HepG2 (cell line): ENCODE data around the gene ZNRF3. TPM values are rescaled to one million over a fixed set of nuclear protein-coding genes. Genes with fewer than 3 reads are reported as not detected.
"Not testable (repeated sequence)": the region's sequence is repeated elsewhere in the genome, so short reads cannot be mapped to it uniquely, and the experiment has no call there.

Experiments used
- ATAC-seq: fragments of 200-7000 bp; cut with Tn5 transposase; 3 replicates; pipeline ENCODE4 v1.9.1; 2020; ENCODE audit warnings: mild to moderate bottlenecking, moderate library complexity
- BruUV-seq: library from RNA; stranded (reverse); fragments of 400-500 nt; replicated peaks from 2 replicates; lab custom pipeline; 2021; lab: Mats Ljungman, UMichigan
- CTCF ChIA-PET: fragments of 300-600 bp; formaldehyde crosslinking; extraction: SDS; loops from one replicate; lab custom pipeline; 2021; ENCODE audit warnings: low total read pairs, inconsistent platforms, low intra/inter-chr PET ratio; lab: Yijun Ruan, JAX
- POLR2A ChIA-PET: fragments of 350-600 bp; sonication (Branson Sonifier 250); formaldehyde crosslinking; loops from one replicate; lab custom pipeline; 2020; ENCODE audit warnings: antibody characterized with exemption, inconsistent platforms; lab: Yijun Ruan, JAX
- DNase-seq: peaks from one replicate; pipeline ENCODE4 v3.0.0-alpha.2; 2015; ENCODE audit warnings: low spot score
- FAIRE-seq: peaks from 3 replicates; lab custom pipeline; 2011; peaks lifted over from hg19 to GRCh38; lab: Jason Lieb, UNC
- H2AFZ ChIP-seq: one replicate; pipeline ENCODE4 v1.6.1; 2011; ENCODE audit warnings: low read length, inconsistent platforms
- H3K27ac ChIP-seq: fragments of 300-600 bp; 3 replicates; pipeline ENCODE4 v1.8.0; 2011; ENCODE audit warnings: mixed run types, mild to moderate bottlenecking, mixed read lengths, low read length, inconsistent platforms; ENCODE audit not compliant: insufficient read depth; ENCODE audit errors: extremely low read length
- H3K27me3 ChIP-seq, 2 experiments: fragments of 200-600 bp in 1 of 2; 2 replicates in 1 of 2; 3 replicates in 1 of 2; pipeline versions ENCODE4 v1.6.0 to v1.8.0; 2011; ENCODE audit warnings: low read length in 2 of 2, mild to moderate bottlenecking in 2 of 2, moderate library complexity in 2 of 2, inconsistent platforms in 1 of 2; ENCODE audit not compliant: insufficient read depth in 2 of 2, control insufficient read depth in 1 of 2
- H3K36me3 ChIP-seq, 2 experiments: fragments of 200-600 bp in 1 of 2; replicated peaks in 1 of 2; 2 replicates in 1 of 2; 3 replicates in 1 of 2; pipeline versions ENCODE4 v1.5.1 to v1.8.0; 2011; ENCODE audit warnings: low read length in 2 of 2, inconsistent platforms in 1 of 2; ENCODE audit not compliant: insufficient read depth in 2 of 2, control insufficient read depth in 1 of 2
- H3K4me1 ChIP-seq: 2 replicates; pipeline ENCODE4 v1.5.1; 2012; ENCODE audit warnings: low read length, inconsistent platforms; ENCODE audit not compliant: insufficient read depth
- H3K4me2 ChIP-seq: 2 replicates; pipeline ENCODE4 v1.6.0; 2011; ENCODE audit warnings: low read depth, low read length, inconsistent platforms
- H3K4me3 ChIP-seq, 3 experiments: fragments of 200-600 bp in 1 of 3; sonication (generic), shearing (Covaris generic) in 1 of 3; replicated peaks in 1 of 3; 2 replicates each; pipeline ENCODE4 v1.5.1; 2011 to 2016; ENCODE audit warnings: low read length in 3 of 3, inconsistent platforms in 2 of 3, low read depth in 2 of 3, mild to moderate bottlenecking in 2 of 3, control low read depth in 1 of 3, mixed read lengths in 1 of 3; ENCODE audit not compliant: insufficient read depth in 1 of 3
- H3K79me2 ChIP-seq: one replicate; pipeline ENCODE4 v1.6.1; 2011; ENCODE audit warnings: low read length, inconsistent platforms; ENCODE audit not compliant: insufficient read depth
- H3K9ac ChIP-seq: 2 replicates; pipeline ENCODE4 v1.6.0; 2011; ENCODE audit warnings: mild to moderate bottlenecking, low read depth, low read length, inconsistent platforms; ENCODE audit not compliant: insufficient read depth
- H3K9me3 ChIP-seq: 2 replicates; pipeline ENCODE4 v1.5.1; 2012; ENCODE audit warnings: mild to moderate bottlenecking, low read length
- H4K20me1 ChIP-seq: 2 replicates; pipeline ENCODE4 v1.6.0; 2011; ENCODE audit warnings: inconsistent platforms, mild to moderate bottlenecking, low read length, moderate library complexity; ENCODE audit not compliant: insufficient read depth
- MAFF ChIP-seq: IDR thresholded peaks from 2 replicates; pipeline ENCODE4 v1.6.1; 2011; ENCODE audit warnings: low read depth, low read length, improper control_type of control experiment
- MAFK ChIP-seq, 2 experiments: IDR thresholded peaks in 1 of 2; conservative IDR thresholded peaks in 1 of 2; 2 replicates each; pipeline ENCODE4 v1.6.1; 2011; ENCODE audit warnings: improper control_type of control experiment in 2 of 2, low read length in 2 of 2
- ZNF44 ChIP-seq: sonication (generic); formaldehyde crosslinking; IDR thresholded peaks from 2 replicates; pipeline ENCODE4 v1.5.1; 2020; ENCODE audit warnings: mild to moderate bottlenecking, missing genetic modification reagents
- WGBS: methylation state at CpG from one replicate; pipeline ENCODE4 v1.1.6; 2017; ENCODE audit warnings: low lambda C conversion rate; 5-methylcytosine and 5-hydroxymethylcytosine counted together
- in situ Hi-C: cut with HindIII; loops from 2 replicates; pipeline ENCODE4 v1.10.0; 2017; ENCODE audit warnings: low pct_unique_long_range_greater_than_20kb; ENCODE audit not compliant: extremely low pct_ligation_motif_present
- intact Hi-C: fragments of 100-400 bp; cut with micrococcal nuclease; formaldehyde crosslinking; loops from one replicate; pipeline ENCODE4 v1.10.0; 2022; ENCODE audit not compliant: unreplicated experiment
- polyA plus RNA-seq, 8 experiments: library from polyadenylated mRNA; depleted of rRNA in 3 of 8; stranded (reverse) in 7 of 8; unstranded in 1 of 8; fragments of >200 nt; fragmentation: Illumina TruSeq in 4 of 8; extraction: Trizol in 4 of 8; gene quantifications; 2 replicates each; pipeline versions ENCODE4 v1.2.1 to v1.2.3, GENCODE V29; 2011 to 2016; ENCODE audit warnings: low read depth in 4 of 8, missing spikeins in 1 of 8, mixed read lengths in 1 of 8; ENCODE audit not compliant: insufficient read depth in 1 of 8
- total RNA-seq, 5 experiments: library from RNA; depleted of rRNA; stranded (reverse); fragments of >200 nt; fragmentation: Illumina TruSeq; extraction: Trizol; gene quantifications; 2 replicates each; pipeline ENCODE4 v1.2.3, GENCODE V29; 2016; ENCODE audit warnings: low read depth in 1 of 5

Gene ZNRF3
- total and polyA plus RNA-seq, 2 of the 13 experiments (the other 11 are each of a cell fraction or from before 2014, with no cell fraction given) = 20.3 to 36.7 TPM

DNA sequence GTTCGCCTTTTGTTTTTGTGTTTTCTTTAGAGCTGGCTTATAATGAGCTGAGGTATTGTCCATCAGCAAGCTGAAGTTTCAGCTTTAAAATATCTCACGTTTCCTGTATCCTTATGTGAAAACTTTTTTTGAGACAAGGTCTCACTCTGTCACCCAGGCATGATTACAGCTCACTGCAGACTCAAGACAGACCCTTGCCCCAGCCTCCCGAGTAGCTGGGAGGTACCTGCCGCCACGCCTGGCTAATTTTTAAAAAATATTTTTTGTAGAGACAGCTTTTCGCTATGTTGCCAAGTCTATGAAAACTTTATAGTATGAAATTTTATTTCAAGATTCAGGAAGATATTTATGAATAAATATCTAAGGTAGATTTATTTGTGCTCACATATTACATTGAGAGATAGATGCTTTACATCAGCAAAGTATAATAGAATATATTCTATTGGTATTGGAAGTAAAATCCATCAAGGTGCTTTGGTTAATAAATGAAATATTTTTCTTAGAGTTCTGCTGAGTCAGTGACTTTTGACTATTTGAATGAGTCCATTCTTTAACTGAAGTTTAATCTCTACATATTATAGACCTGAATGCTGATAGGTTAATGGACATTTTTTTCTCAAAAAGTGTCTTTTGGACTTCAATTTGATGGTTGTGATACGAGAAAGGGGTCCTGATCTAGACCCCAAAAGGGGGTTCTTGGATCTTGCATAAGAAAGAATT, 199.6 kb downstream of the ZNRF3 start:
- Histone ChIP-seq H3K79me2 (no peaks in the 10 kb centered on the region), H3K9me3 (no peaks in the 10 kb centered on the region), H3K36me3 (no peaks in the 10 kb centered on the region), H3K27me3 (no peaks in the 10 kb centered on the region), H4K20me1 (no peaks in the 10 kb centered on the region), H3K4me1 (no peaks in the 10 kb centered on the region), H2AFZ (no peak overlapping the region), H3K4me3 (no peak overlapping the region), H3K27ac (no peak overlapping the region), H3K4me2 (no peak overlapping the region), H3K9ac (no peak overlapping the region)
- ATAC-seq (no peak), FAIRE-seq (no peak), DNase-seq (no peak)
- TF ChIP-seq ZNF44 (CRISPR knock-in tag) (no peak), MAFK (conservative IDR thresholded peaks at IDR 0.05 in 1 of 2, IDR thresholded peaks at IDR 0.05 in 1 of 2; ENCODE audit: low read length in 2 of 2) (peak; percentile 76 to 88), MAFF (peak; percentile 71; the same call in 1 of the 2 replicates)
- ChIA-PET POLR2A (interaction anchor here (1.8 kb wide), 1 partner anchor 14 kb away, joined by 6 read pairs; no protein-coding TSS in a partner anchor), CTCF (no interaction called here)
- in situ Hi-C loops = no loop called here
- no TSS peak for BruUV-seq
- intact Hi-C loops = no loop called here
- WGBS = 94% methylated on average over 7 of the region's 7 CpGs

DNA sequence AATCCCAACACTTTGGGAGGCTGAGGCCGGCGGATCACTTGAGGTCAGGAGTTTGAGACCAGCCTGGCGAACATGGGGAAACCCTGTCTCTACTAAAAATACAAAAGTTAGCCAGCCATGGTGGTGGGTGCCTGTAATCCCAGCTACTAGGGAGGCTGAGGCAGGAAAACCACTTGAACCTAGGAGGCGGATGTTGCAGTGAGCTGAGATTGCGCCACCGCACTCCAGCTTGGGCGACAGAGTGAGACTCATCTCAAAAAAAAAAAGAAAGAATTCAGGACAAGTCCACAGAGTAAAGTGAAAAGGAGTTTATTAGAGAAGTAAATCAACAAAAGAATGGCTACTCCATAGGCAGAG, 200.2 kb downstream of the ZNRF3 start:
- H3K36me3 ChIP-seq, H3K27me3 ChIP-seq, DNase-seq, H2AFZ ChIP-seq, H4K20me1 ChIP-seq, POLR2A ChIA-PET, CTCF ChIA-PET, H3K9me3 ChIP-seq, ATAC-seq, FAIRE-seq, BruUV-seq, H3K79me2 ChIP-seq, H3K4me1 ChIP-seq, H3K4me2 ChIP-seq, H3K9ac ChIP-seq, in situ Hi-C loops, intact Hi-C loops, H3K27ac ChIP-seq, H3K4me3 ChIP-seq: not testable (repeated sequence)
- 97% methylated on average over 7 of the region's 7 CpGs for WGBS
